Measurements from ENCODE around the gene KCNK7.

KCNK7 gene

GRCh38 chr11:65546217-65546958 lies 49.2 kb downstream of the KCNK7 start:
- H3K4me3 ChIP-seq (ENCODE audit: low read depth, low read length), result peak overlapping the region; percentile 43
- TF ChIP-seq CTCF (IDR thresholded peaks at IDR 0.05; ENCODE audit: low read depth, low read length) (no peak), MYC (IDR thresholded peaks at IDR 0.05; ENCODE audit: low read depth, low read length) (0 out of 2 replicates have a peak, but pooled peaks have one; percentile 23), MAX (IDR thresholded peaks at IDR 0.05; ENCODE audit: low read depth, low read length) (peak; percentile 32; the same call in 1 of the 2 replicates), POLR2A (IDR thresholded peaks at IDR 0.05; ENCODE audit: extremely low read depth, insufficient read length) (no peak)
- DNase-seq (ENCODE audit: low read depth), result peak; percentile 91

- peak overlapping the region; percentile 43 for H3K4me3 ChIP-seq (ENCODE audit: low read depth, low read length)
- no peak for TF ChIP-seq MYC (IDR thresholded peaks at IDR 0.05; ENCODE audit: low read depth, low read length)
- no peak for TF ChIP-seq CTCF (IDR thresholded peaks at IDR 0.05; ENCODE audit: low read depth, low read length)
- no peak for TF ChIP-seq MAX (IDR thresholded peaks at IDR 0.05; ENCODE audit: low read depth, low read length)
- no peak for TF ChIP-seq POLR2A (IDR thresholded peaks at IDR 0.05; ENCODE audit: extremely low read depth, insufficient read length)
- DNase-seq (ENCODE audit: low read depth), result no peak
Measured at GRCh38 chr11:65545853-65546216, 49.8 kb downstream of the KCNK7 start.

All from NB4 (cell line).